Measurements from ENCODE around the gene ALDOB. TPM values are rescaled to one million over a fixed set of nuclear protein-coding genes. Genes with fewer than 3 reads are reported as not detected.

The ALDOB gene
- total and polyA plus RNA-seq, 4 donors, result 527 to 2,132 (median 1,808) TPM

DNA sequence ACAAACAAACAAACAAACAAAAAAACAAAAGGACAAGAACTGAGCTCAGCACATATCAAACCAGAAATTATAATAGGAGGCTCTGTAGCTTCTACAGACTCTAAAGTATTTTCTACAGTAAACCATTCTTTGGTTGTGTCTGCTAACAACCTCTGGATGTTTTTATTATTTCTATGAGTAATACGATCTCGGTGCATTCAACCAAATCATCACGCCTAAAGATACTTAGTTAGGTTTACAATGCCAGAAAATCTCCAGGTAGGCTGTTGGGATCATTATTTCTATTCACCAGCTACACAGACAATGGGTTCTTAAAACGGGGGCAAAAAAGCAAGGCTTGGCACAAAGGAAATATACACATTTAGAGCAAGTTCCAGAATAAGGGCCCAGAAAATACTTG is 41.6 kb upstream of the ALDOB start:
- Histone ChIP-seq H3K4me3 (ENCODE audit: low read depth in 1 of 3, low read length in 3 of 3) (no peak overlapping the region), H3K27me3 (ENCODE audit: control insufficient read depth in 4 of 4, insufficient read depth in 4 of 4, low read length in 3 of 4) (peaks cover 0 to 2% (median 0%) of the 10 kb centered on the region in 4 donors), H3K27ac (ENCODE audit: low read depth in 1 of 2, low read length in 2 of 2) (no peak overlapping the region), H3K9me3 (ENCODE audit: control insufficient read depth in 4 of 4, low read length in 3 of 4) (no peaks in the 10 kb centered on the region), H3K4me1 (ENCODE audit: control insufficient read depth in 4 of 4, insufficient read depth in 4 of 4, low read length in 3 of 4) (no peaks in the 10 kb centered on the region), H3K36me3 (ENCODE audit: control insufficient read depth in 4 of 4, insufficient read depth in 3 of 4, low read depth in 1 of 4, low read length in 3 of 4) (peaks cover 0 to 4% (median 0%) of the 10 kb centered on the region in 4 donors), H3K9ac (ENCODE audit: low read depth in 1 of 2, low read length in 2 of 2) (no peak overlapping the region)
- WGBS, result 88% methylated on average over 4 of the region's 4 CpGs
- no peak for TF ChIP-seq TAF1 (conservative IDR thresholded peaks at IDR 0.05)
- TF ChIP-seq NR2F2 (IDR thresholded peaks at IDR 0.05), result no peak
- no peak for TF ChIP-seq HNF4A (conservative IDR thresholded peaks at IDR 0.05)
- TF ChIP-seq YY1 (IDR thresholded peaks at IDR 0.05), result no peak
- TF ChIP-seq RXRA (IDR thresholded peaks at IDR 0.05), result no peak
- TF ChIP-seq, protein P1, sequence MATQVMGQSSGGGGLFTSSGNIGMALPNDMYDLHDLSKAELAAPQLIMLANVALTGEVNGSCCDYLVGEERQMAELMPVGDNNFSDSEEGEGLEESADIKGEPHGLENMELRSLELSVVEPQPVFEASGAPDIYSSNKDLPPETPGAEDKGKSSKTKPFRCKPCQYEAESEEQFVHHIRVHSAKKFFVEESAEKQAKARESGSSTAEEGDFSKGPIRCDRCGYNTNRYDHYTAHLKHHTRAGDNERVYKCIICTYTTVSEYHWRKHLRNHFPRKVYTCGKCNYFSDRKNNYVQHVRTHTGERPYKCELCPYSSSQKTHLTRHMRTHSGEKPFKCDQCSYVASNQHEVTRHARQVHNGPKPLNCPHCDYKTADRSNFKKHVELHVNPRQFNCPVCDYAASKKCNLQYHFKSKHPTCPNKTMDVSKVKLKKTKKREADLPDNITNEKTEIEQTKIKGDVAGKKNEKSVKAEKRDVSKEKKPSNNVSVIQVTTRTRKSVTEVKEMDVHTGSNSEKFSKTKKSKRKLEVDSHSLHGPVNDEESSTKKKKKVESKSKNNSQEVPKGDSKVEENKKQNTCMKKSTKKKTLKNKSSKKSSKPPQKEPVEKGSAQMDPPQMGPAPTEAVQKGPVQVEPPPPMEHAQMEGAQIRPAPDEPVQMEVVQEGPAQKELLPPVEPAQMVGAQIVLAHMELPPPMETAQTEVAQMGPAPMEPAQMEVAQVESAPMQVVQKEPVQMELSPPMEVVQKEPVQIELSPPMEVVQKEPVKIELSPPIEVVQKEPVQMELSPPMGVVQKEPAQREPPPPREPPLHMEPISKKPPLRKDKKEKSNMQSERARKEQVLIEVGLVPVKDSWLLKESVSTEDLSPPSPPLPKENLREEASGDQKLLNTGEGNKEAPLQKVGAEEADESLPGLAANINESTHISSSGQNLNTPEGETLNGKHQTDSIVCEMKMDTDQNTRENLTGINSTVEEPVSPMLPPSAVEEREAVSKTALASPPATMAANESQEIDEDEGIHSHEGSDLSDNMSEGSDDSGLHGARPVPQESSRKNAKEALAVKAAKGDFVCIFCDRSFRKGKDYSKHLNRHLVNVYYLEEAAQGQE (IDR thresholded peaks at IDR 0.05), result no peak
- TF ChIP-seq, protein P2, sequence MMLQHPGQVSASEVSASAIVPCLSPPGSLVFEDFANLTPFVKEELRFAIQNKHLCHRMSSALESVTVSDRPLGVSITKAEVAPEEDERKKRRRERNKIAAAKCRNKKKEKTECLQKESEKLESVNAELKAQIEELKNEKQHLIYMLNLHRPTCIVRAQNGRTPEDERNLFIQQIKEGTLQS (IDR thresholded peaks at IDR 0.05), result no peak
- TF ChIP-seq EGR1 (IDR thresholded peaks at IDR 0.05; ENCODE audit: low read depth in 2 of 2), result no peak
- TF ChIP-seq RAD21 (IDR thresholded peaks at IDR 0.05), result no peak
- TF ChIP-seq, protein P3, sequence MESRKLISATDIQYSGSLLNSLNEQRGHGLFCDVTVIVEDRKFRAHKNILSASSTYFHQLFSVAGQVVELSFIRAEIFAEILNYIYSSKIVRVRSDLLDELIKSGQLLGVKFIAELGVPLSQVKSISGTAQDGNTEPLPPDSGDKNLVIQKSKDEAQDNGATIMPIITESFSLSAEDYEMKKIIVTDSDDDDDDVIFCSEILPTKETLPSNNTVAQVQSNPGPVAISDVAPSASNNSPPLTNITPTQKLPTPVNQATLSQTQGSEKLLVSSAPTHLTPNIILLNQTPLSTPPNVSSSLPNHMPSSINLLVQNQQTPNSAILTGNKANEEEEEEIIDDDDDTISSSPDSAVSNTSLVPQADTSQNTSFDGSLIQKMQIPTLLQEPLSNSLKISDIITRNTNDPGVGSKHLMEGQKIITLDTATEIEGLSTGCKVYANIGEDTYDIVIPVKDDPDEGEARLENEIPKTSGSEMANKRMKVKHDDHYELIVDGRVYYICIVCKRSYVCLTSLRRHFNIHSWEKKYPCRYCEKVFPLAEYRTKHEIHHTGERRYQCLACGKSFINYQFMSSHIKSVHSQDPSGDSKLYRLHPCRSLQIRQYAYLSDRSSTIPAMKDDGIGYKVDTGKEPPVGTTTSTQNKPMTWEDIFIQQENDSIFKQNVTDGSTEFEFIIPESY (IDR thresholded peaks at IDR 0.05), result no peak
- TF ChIP-seq HNF4G (IDR thresholded peaks at IDR 0.05), result no peak
- TF ChIP-seq GABPA (IDR thresholded peaks at IDR 0.05 in 1 of 2, conservative IDR thresholded peaks at IDR 0.05 in 1 of 2), result no peak
- no peak for TF ChIP-seq FOXA2 (IDR thresholded peaks at IDR 0.05)
- no peak for TF ChIP-seq JUND (IDR thresholded peaks at IDR 0.05)
- TF ChIP-seq, protein P4, sequence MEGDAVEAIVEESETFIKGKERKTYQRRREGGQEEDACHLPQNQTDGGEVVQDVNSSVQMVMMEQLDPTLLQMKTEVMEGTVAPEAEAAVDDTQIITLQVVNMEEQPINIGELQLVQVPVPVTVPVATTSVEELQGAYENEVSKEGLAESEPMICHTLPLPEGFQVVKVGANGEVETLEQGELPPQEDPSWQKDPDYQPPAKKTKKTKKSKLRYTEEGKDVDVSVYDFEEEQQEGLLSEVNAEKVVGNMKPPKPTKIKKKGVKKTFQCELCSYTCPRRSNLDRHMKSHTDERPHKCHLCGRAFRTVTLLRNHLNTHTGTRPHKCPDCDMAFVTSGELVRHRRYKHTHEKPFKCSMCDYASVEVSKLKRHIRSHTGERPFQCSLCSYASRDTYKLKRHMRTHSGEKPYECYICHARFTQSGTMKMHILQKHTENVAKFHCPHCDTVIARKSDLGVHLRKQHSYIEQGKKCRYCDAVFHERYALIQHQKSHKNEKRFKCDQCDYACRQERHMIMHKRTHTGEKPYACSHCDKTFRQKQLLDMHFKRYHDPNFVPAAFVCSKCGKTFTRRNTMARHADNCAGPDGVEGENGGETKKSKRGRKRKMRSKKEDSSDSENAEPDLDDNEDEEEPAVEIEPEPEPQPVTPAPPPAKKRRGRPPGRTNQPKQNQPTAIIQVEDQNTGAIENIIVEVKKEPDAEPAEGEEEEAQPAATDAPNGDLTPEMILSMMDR (IDR thresholded peaks at IDR 0.05; ENCODE audit: low read depth, low read length, missing input control), result no peak
- TF ChIP-seq FOXA1 (IDR thresholded peaks at IDR 0.05), result no peak
- no peak for TF ChIP-seq SP1 (IDR thresholded peaks at IDR 0.05)
- TF ChIP-seq, protein P5, sequence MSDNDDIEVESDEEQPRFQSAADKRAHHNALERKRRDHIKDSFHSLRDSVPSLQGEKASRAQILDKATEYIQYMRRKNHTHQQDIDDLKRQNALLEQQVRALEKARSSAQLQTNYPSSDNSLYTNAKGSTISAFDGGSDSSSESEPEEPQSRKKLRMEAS (IDR thresholded peaks at IDR 0.05), result no peak
- no peak for DNase-seq (ENCODE audit: low spot score)
